H1 (cell line): Measurements from ENCODE around the gene SEC14L5. TPM values are rescaled to one million over a fixed set of nuclear protein-coding genes. Genes with fewer than 3 reads are reported as not detected.

Experiments
- CTCF ChIA-PET: fragments of 300-600 bp; sonication (Branson Sonifier 250); formaldehyde crosslinking; loops from one replicate; lab custom pipeline; 2021; ENCODE audit not compliant: partially characterized antibody; lab: Charles Lee
- POLR2A ChIA-PET: fragments of 300-600 bp; sonication (Branson Sonifier 250); formaldehyde crosslinking; loops from one replicate; lab custom pipeline; 2021; ENCODE audit warnings: inconsistent platforms; ENCODE audit not compliant: partially characterized antibody; lab: Charles Lee
- DNase-seq, 2 experiments: peaks; one replicate each; pipeline versions ENCODE4 v3.0.0 to v3.0.0-alpha.2; 2010 to 2022; ENCODE audit warnings: low spot score in 2 of 2, low read depth in 1 of 2, mixed read lengths in 1 of 2
- FAIRE-seq: peaks from 2 replicates; lab custom pipeline; 2011; peaks lifted over from hg19 to GRCh38; lab: Jason Lieb, UNC
- H2AFZ ChIP-seq: 2 replicates; pipeline ENCODE4 v1.8.1; 2012; ENCODE audit warnings: low read length, inconsistent platforms
- H2AK5ac ChIP-seq: 2 replicates; pipeline ENCODE4 v1.6.1; 2013; ENCODE audit warnings: low read depth, low read length
- H2BK120ac ChIP-seq: replicated peaks from 2 replicates; pipeline ENCODE3; 2013; ENCODE audit warnings: low read depth, low read length, inconsistent platforms
- H2BK12ac ChIP-seq: 2 replicates; pipeline ENCODE4 v1.6.1; 2013; ENCODE audit warnings: low read depth, low read length
- H2BK15ac ChIP-seq: 2 replicates; pipeline ENCODE4 v1.6.1; 2013; ENCODE audit warnings: low read length
- H2BK20ac ChIP-seq: 2 replicates; pipeline ENCODE4 v1.6.1; 2013; ENCODE audit warnings: low read length
- H2BK5ac ChIP-seq: 2 replicates; pipeline ENCODE4 v1.6.1; 2013; ENCODE audit warnings: low read depth, low read length
- H3K14ac ChIP-seq: 2 replicates; pipeline ENCODE4 v1.6.1; 2013; ENCODE audit warnings: inconsistent platforms; ENCODE audit not compliant: insufficient read length
- H3K18ac ChIP-seq: 2 replicates; pipeline ENCODE4 v1.6.1; 2013; ENCODE audit warnings: low read length; ENCODE audit errors: extremely low read depth
- H3K23ac ChIP-seq: 2 replicates; pipeline ENCODE4 v1.6.1; 2013; ENCODE audit warnings: inconsistent platforms; ENCODE audit not compliant: insufficient read length
- H3K23me2 ChIP-seq: 2 replicates; pipeline ENCODE4 v1.6.1; 2013; ENCODE audit warnings: low read depth, low read length
- H3K27ac ChIP-seq: 2 replicates; pipeline ENCODE4 v1.6.1; 2011; ENCODE audit warnings: low read depth, low read length, inconsistent platforms
- H3K27me3 ChIP-seq, 4 experiments: replicated peaks in 1 of 4; 1 replicate in 1 of 4; 2 replicates in 3 of 4; pipeline versions ENCODE4 v1.6.1 to v1.8.1; 2011 to 2013; ENCODE audit warnings: low read length in 3 of 4, mild to moderate bottlenecking in 3 of 4, inconsistent platforms in 2 of 4, mixed read lengths in 2 of 4, moderate library complexity in 1 of 4; ENCODE audit not compliant: control insufficient read depth in 3 of 4, insufficient read depth in 3 of 4; ENCODE audit errors: extremely low read depth in 1 of 4
- H3K36me3 ChIP-seq, 4 experiments: 2 replicates each; pipeline versions ENCODE4 v1.6.1 to v1.8.1; 2011 to 2013; ENCODE audit warnings: mild to moderate bottlenecking in 4 of 4, low read length in 3 of 4, moderate library complexity in 2 of 4, control low read depth in 1 of 4, inconsistent platforms in 1 of 4; ENCODE audit not compliant: insufficient read depth in 4 of 4, control insufficient read depth in 2 of 4
- H3K4ac ChIP-seq: replicated peaks from 2 replicates; pipeline ENCODE3; 2013; ENCODE audit warnings: low read length, low read depth, mixed read lengths, inconsistent platforms; ENCODE audit not compliant: insufficient read length
- H3K4me1 ChIP-seq, 4 experiments: replicated peaks in 1 of 4; 1 replicate in 1 of 4; 2 replicates in 3 of 4; pipeline versions ENCODE4 v1.6.1 to v1.8.1; 2011 to 2013; ENCODE audit warnings: low read length in 3 of 4, inconsistent platforms in 2 of 4, mixed read lengths in 1 of 4; ENCODE audit not compliant: insufficient read depth in 4 of 4, control insufficient read depth in 3 of 4
- H3K4me2 ChIP-seq, 2 experiments: 2 replicates each; pipeline versions ENCODE4 v1.6.1 to v1.8.1; 2011 to 2013; ENCODE audit warnings: low read depth in 2 of 2, low read length in 2 of 2, control low read depth in 1 of 2, inconsistent platforms in 1 of 2, mild to moderate bottlenecking in 1 of 2; ENCODE audit not compliant: insufficient read depth in 1 of 2
- H3K4me3 ChIP-seq, 4 experiments: fragments of 200-600, 300-600 bp in 1 of 4; sonication (generic), shearing (Covaris generic), sonication (Bioruptor Twin) in 1 of 4; 2 replicates each; pipeline versions ENCODE4 v1.5.1 to v1.8.1; 2011 to 2016; ENCODE audit warnings: low read length in 4 of 4, low read depth in 3 of 4, control low read depth in 2 of 4, inconsistent platforms in 2 of 4, mild to moderate bottlenecking in 2 of 4, mixed read lengths in 1 of 4, moderate library complexity in 1 of 4; ENCODE audit not compliant: insufficient read depth in 2 of 4; ENCODE audit errors: extremely low read depth in 1 of 4
- H3K56ac ChIP-seq: replicated peaks from 2 replicates; pipeline ENCODE3; 2013; ENCODE audit warnings: low read depth, mild to moderate bottlenecking, mixed read lengths, low read length, inconsistent platforms; ENCODE audit not compliant: insufficient read length
- H3K79me1 ChIP-seq: 2 replicates; pipeline ENCODE4 v1.6.1; 2013; ENCODE audit warnings: low read depth, low read length, control low read depth
- H3K79me2 ChIP-seq, 2 experiments: 2 replicates each; pipeline versions ENCODE4 v1.6.1 to v1.8.1; 2012 to 2013; ENCODE audit warnings: low read length in 2 of 2, mild to moderate bottlenecking in 2 of 2, inconsistent platforms in 1 of 2; ENCODE audit not compliant: insufficient read depth in 2 of 2, control insufficient read depth in 1 of 2
- H3K9ac ChIP-seq, 4 experiments: replicated peaks in 1 of 4; 1 replicate in 1 of 4; 2 replicates in 3 of 4; pipeline versions ENCODE4 v1.6.1 to v1.8.1; 2011 to 2013; ENCODE audit warnings: low read depth in 3 of 4, low read length in 3 of 4, control low read depth in 2 of 4, mild to moderate bottlenecking in 2 of 4, moderate library complexity in 2 of 4, inconsistent platforms in 1 of 4; ENCODE audit errors: extremely low read depth in 1 of 4
- H3K9me3 ChIP-seq, 2 experiments: 2 replicates each; pipeline versions ENCODE4 v1.6.1 to v1.8.1; 2012 to 2013; ENCODE audit warnings: mild to moderate bottlenecking in 2 of 2, moderate library complexity in 2 of 2, control low read depth in 1 of 2, inconsistent platforms in 1 of 2, low read depth in 1 of 2, low read length in 1 of 2, mixed read lengths in 1 of 2; ENCODE audit not compliant: insufficient read depth in 2 of 2
- H4K20me1 ChIP-seq, 2 experiments: replicated peaks in 1 of 2; 2 replicates each; pipeline versions ENCODE3 to v1.8.1; 2011 to 2013; ENCODE audit warnings: inconsistent platforms in 2 of 2, low read length in 2 of 2, mild to moderate bottlenecking in 1 of 2; ENCODE audit not compliant: insufficient read depth in 2 of 2, control insufficient read depth in 1 of 2
- H4K5ac ChIP-seq: 2 replicates; pipeline ENCODE4 v1.6.1; 2013; ENCODE audit warnings: low read length, low read depth, mixed read lengths, inconsistent platforms; ENCODE audit not compliant: insufficient read length
- H4K8ac ChIP-seq: 2 replicates; pipeline ENCODE4 v1.8.0; 2013; ENCODE audit warnings: mild to moderate bottlenecking, moderate library complexity, low read length, inconsistent platforms; ENCODE audit not compliant: insufficient read depth; ENCODE audit errors: extremely low read depth
- H4K91ac ChIP-seq: replicated peaks from 2 replicates; pipeline ENCODE3; 2013; ENCODE audit warnings: low read length, mixed read lengths, inconsistent platforms; ENCODE audit not compliant: insufficient read length
- CBX8 ChIP-seq: fragments of 300-800, 300-1000 bp; sonication (generic); IDR thresholded peaks from 2 replicates; pipeline ENCODE4 v1.7.1; 2016; ENCODE audit warnings: low read depth, low read length, borderline replicate concordance
- GTF2F1 ChIP-seq: IDR thresholded peaks from 2 replicates; pipeline ENCODE4 v1.6.1; 2012; ENCODE audit warnings: low read depth, low read length, improper control_type of control experiment, borderline replicate concordance
- KDM4A ChIP-seq: IDR thresholded peaks from one replicate; pipeline ENCODE4 v1.7.1; 2012; ENCODE audit warnings: low read depth, mild to moderate bottlenecking, moderate library complexity, low read length, inconsistent platforms; ENCODE audit not compliant: severe bottlenecking
- SRF ChIP-seq: IDR thresholded peaks from 2 replicates; pipeline ENCODE4 v1.6.1; 2011; ENCODE audit warnings: mild to moderate bottlenecking, low read depth, low read length, moderate library complexity
- TEAD4 ChIP-seq: IDR thresholded peaks from 2 replicates; pipeline ENCODE4 v1.6.1; 2012; ENCODE audit warnings: low read depth, low read length, inconsistent platforms, mixed read lengths
- WGBS, 2 experiments: shearing (Covaris generic) in 1 of 2; methylation state at CpG; one replicate each; pipeline versions ENCODE4 v1.1.6 to v1.1.7; 2013 to 2015; ENCODE audit warnings: low lambda C conversion rate in 2 of 2, mixed read lengths in 2 of 2, inconsistent platforms in 1 of 2, low coverage in 1 of 2, missing lambda C conversion rate in 1 of 2; ENCODE audit not compliant: insufficient replicate concordance in 2 of 2, insufficient coverage in 1 of 2, insufficient read length in 1 of 2; ENCODE audit errors: extremely low coverage in 1 of 2, missing lambda C conversion rate in 1 of 2; 5-methylcytosine and 5-hydroxymethylcytosine counted together
- polyA plus RNA-seq, 7 experiments: library from polyadenylated mRNA; depleted of rRNA in 3 of 7; stranded (reverse) in 5 of 7; unstranded in 2 of 7; fragments of >200 nt in 5 of 7; fragments of 200-250 nt in 2 of 7; gene quantifications; 1 replicate in 5 of 7; 2 replicates in 1 of 7; 4 replicates in 1 of 7; pipeline versions ENCODE4 v1.2.1 to v1.2.3, GENCODE V29; 2011 to 2013; ENCODE audit warnings: missing spikeins in 2 of 7, mixed read lengths in 2 of 7
- total RNA-seq: library from RNA; stranded (reverse); fragmentation: NEBNext Ultra II Directional; extraction: Animal tissue kit (Norgen Biotek cat#: 25700); gene quantifications from 2 replicates; pipeline ENCODE4 v1.2.1, GENCODE V29; 2021

The SEC14L5 gene
- total and polyA plus RNA-seq, 2 of the 8 experiments (the other 6 are each of a cell fraction or from before 2014, with no cell fraction given) = 1.9 to 3.0 TPM

DNA sequence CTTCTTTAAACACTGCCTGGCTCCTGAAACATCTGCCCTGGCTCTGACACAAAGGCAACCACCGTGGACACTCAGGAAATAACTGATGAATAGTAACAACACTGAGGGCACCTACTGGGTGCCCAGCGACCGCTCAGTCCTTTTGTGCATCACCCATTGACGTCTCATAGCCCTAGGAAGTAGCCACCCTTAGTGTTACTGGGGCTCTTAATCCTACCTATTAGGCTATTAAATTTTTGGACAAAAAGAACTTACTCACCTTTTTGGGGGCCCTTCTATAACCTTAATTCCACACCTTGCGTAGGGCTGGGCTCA is 32.9 kb upstream of the SEC14L5 start:
- Histone ChIP-seq H4K91ac (no peak overlapping the region), H3K79me1 (peaks cover 4% of the 10 kb centered on the region), H3K27me3 (no peaks in the 10 kb centered on the region; a peak in 1 of 7 replicates), H3K36me3 (peaks cover 0 to 8% (median 2%) of the 10 kb centered on the region in 4 experiments; a peak in 3 of 8 replicates), H2BK20ac (no peak overlapping the region), H3K14ac (no peak overlapping the region), H2BK12ac (no peak overlapping the region), H3K23ac (no peak overlapping the region), H3K23me2 (no peaks in the 10 kb centered on the region), H3K79me2 (peaks cover 0 to 6% of the 10 kb centered on the region in 2 experiments; a peak in 2 of 4 replicates), H3K9ac (no peak overlapping the region), H3K4me2 (0 out of 4 replicates have a peak overlapping the region, but pooled peaks of 1 of the 2 experiments have one; percentile 14), H4K8ac (no peak overlapping the region), H2BK120ac (no peak overlapping the region), H3K4me3 (no peak overlapping the region), H2BK15ac (no peak overlapping the region), H2AFZ (no peak overlapping the region), H3K4me1 (peaks cover 0 to 8% (median 3%) of the 10 kb centered on the region in 4 experiments; a peak in 4 of 7 replicates), H4K20me1 (peaks cover 0 to 7% of the 10 kb centered on the region in 2 experiments), H2AK5ac (no peak overlapping the region), H3K27ac (no peak overlapping the region), H3K9me3 (peaks cover 4 to 5% of the 10 kb centered on the region in 2 experiments; a peak in 2 of 4 replicates)
- ChIA-PET CTCF (interaction anchor here (1.5 kb wide), 1 partner anchor 13 kb away, joined by 4 read pairs; no protein-coding TSS in a partner anchor), POLR2A (interaction anchor here (3.0 kb wide), 1 partner anchor 10 kb away, joined by 11 read pairs; no protein-coding TSS in a partner anchor)
- WGBS, 2 experiments = 76% methylated on average over 5 of the region's 5 CpGs; no CpG with 5 or more reads in 1 of the 2 experiments
- DNase-seq (no peak), FAIRE-seq (no peak)
- no peak for TF ChIP-seq GTF2F1
- no peak for TF ChIP-seq SRF
- TF ChIP-seq KDM4A = no peak
- TF ChIP-seq CBX8 = no peak
- no peak for TF ChIP-seq TEAD4
- TF ChIP-seq, all 59 proteins: peak for 0
- Histone ChIP-seq H3K56ac (no peak overlapping the region), H2BK5ac (peak overlapping the region; percentile 44; the same call in 1 of the 2 replicates), H3K18ac (no peak overlapping the region), H4K5ac (no peak overlapping the region), H3K4ac (no peak overlapping the region)
